SK-N-SH (cell line): ENCODE data around the gene PIGL. TPM values are rescaled to one million over a fixed set of nuclear protein-coding genes. Genes with fewer than 3 reads are reported as not detected.

Experiments
- CTCF ChIA-PET: fragments of 300-600, 350-600 bp; formaldehyde crosslinking; extraction: SDS; loops from one replicate; lab custom pipeline; 2021; lab: Yijun Ruan, JAX
- POLR2A ChIA-PET: fragments of 350-600 bp; sonication (Branson Sonifier 250); formaldehyde crosslinking; extraction: SDS; loops from one replicate; lab custom pipeline; 2020; ENCODE audit warnings: antibody characterized with exemption, inconsistent platforms; lab: Yijun Ruan, JAX
- DNase-seq: peaks from one replicate; pipeline ENCODE4 v3.0.0; 2012
- H2AFZ ChIP-seq: fragments of 200-600 bp; sonication (generic); 2 replicates; pipeline ENCODE4 v1.8.1; 2016; ENCODE audit warnings: antibody characterized with exemption, mild to moderate bottlenecking, low read depth
- H3F3A ChIP-seq: fragments of 200-600 bp; sonication (generic); replicated peaks from 2 replicates; pipeline ENCODE3; 2016; ENCODE audit warnings: antibody characterized with exemption, mild to moderate bottlenecking; ENCODE audit not compliant: insufficient read depth
- H3K27ac ChIP-seq, 2 experiments: fragments of 200-500 bp in 1 of 2; fragments of 200-600 bp in 1 of 2; sonication (Bioruptor generic) in 1 of 2; sonication (generic), shearing (Covaris generic) in 1 of 2; 2 replicates each; pipeline versions ENCODE4 v1.5.1 to v1.6.1; 2014 to 2016; ENCODE audit warnings: low read depth in 2 of 2, inconsistent platforms in 1 of 2, low read length in 1 of 2, mild to moderate bottlenecking in 1 of 2, mixed read lengths in 1 of 2
- H3K27me3 ChIP-seq: fragments of 200-600 bp; sonication (generic), shearing (Covaris generic); 2 replicates; pipeline ENCODE4 v1.6.1; 2016; ENCODE audit warnings: mixed run types; ENCODE audit not compliant: insufficient read depth
- H3K36me3 ChIP-seq, 2 experiments: fragments of 200-500 bp in 1 of 2; fragments of 200-600 bp in 1 of 2; sonication (Bioruptor generic) in 1 of 2; sonication (generic) in 1 of 2; replicated peaks in 1 of 2; 2 replicates each; pipeline versions ENCODE3 to v1.5.1; 2014 to 2016; ENCODE audit warnings: low read length in 1 of 2, mild to moderate bottlenecking in 1 of 2; ENCODE audit not compliant: insufficient read depth in 2 of 2, control insufficient read depth in 1 of 2
- H3K4me1 ChIP-seq, 2 experiments: fragments of 200-500 bp in 1 of 2; fragments of 200-600 bp in 1 of 2; sonication (Bioruptor generic) in 1 of 2; sonication (generic), shearing (Covaris generic) in 1 of 2; 2 replicates each; pipeline versions ENCODE4 v1.5.1 to v1.6.1; 2014 to 2016; ENCODE audit warnings: low read depth in 1 of 2, low read length in 1 of 2, mixed run types in 1 of 2; ENCODE audit not compliant: insufficient read depth in 2 of 2, control insufficient read depth in 1 of 2
- H3K4me2 ChIP-seq: fragments of 200-600 bp; sonication (generic), shearing (Covaris generic); 2 replicates; pipeline ENCODE4 v1.6.1; 2017; ENCODE audit warnings: mixed run types
- H3K4me3 ChIP-seq, 2 experiments: fragments of 200-500 bp in 1 of 2; fragments of 200-600 bp in 1 of 2; sonication (Bioruptor generic) in 1 of 2; sonication (generic), shearing (Covaris generic) in 1 of 2; 2 replicates each; pipeline versions ENCODE4 v1.5.1 to v1.8.1; 2014 to 2016; ENCODE audit warnings: low read depth in 2 of 2, inconsistent platforms in 1 of 2, low read length in 1 of 2, mild to moderate bottlenecking in 1 of 2, mixed read lengths in 1 of 2, moderate library complexity in 1 of 2
- H3K79me2 ChIP-seq: fragments of 200-600 bp; sonication (generic); 2 replicates; pipeline ENCODE4 v1.8.1; 2017; ENCODE audit warnings: mild to moderate bottlenecking; ENCODE audit not compliant: insufficient read depth
- H3K9ac ChIP-seq: fragments of 200-600 bp; sonication (generic); 2 replicates; pipeline ENCODE4 v1.6.1; 2017; ENCODE audit warnings: mixed run types
- H3K9me2 ChIP-seq: fragments of 200-600 bp; sonication (generic); 2 replicates; pipeline ENCODE4 v1.6.1; 2017; ENCODE audit warnings: mixed run types
- H3K9me3 ChIP-seq: fragments of 200-600 bp; sonication (generic); 2 replicates; pipeline ENCODE4 v1.6.1; 2017; ENCODE audit warnings: mixed run types, mild to moderate bottlenecking, moderate library complexity
- H4K20me1 ChIP-seq: fragments of 200-600 bp; sonication (generic); 2 replicates; pipeline ENCODE4 v1.6.1; 2017; ENCODE audit warnings: mild to moderate bottlenecking, mixed run types; ENCODE audit not compliant: insufficient read depth
- CHD2 ChIP-seq: fragments of 150-350 bp; IDR thresholded peaks from 2 replicates; pipeline ENCODE4 v1.6.1; 2018; ENCODE audit warnings: low read length; ENCODE audit not compliant: partially characterized antibody
- EZH2phosphoT487 ChIP-seq: fragments of 200-600 bp; sonication (generic); IDR thresholded peaks from 2 replicates; pipeline ENCODE4 v1.6.1; 2017; ENCODE audit warnings: low read depth, mixed run types, mild to moderate bottlenecking, antibody characterized with exemption, moderate library complexity, borderline replicate concordance
- FOXJ3 ChIP-seq: sonication (generic); formaldehyde crosslinking; IDR thresholded peaks from 2 replicates; pipeline ENCODE4 v1.5.1; 2020; ENCODE audit warnings: mild to moderate bottlenecking, missing genetic modification reagents
- MEF2A ChIP-seq: IDR thresholded peaks from 2 replicates; pipeline ENCODE4 v1.4.0; 2012; ENCODE audit warnings: low read depth, borderline replicate concordance
- NRF1 ChIP-seq: IDR thresholded peaks from 2 replicates; pipeline ENCODE4 v1.6.1; 2012; ENCODE audit warnings: low read depth, mild to moderate bottlenecking, low read length
- PBX3 ChIP-seq: IDR thresholded peaks from 2 replicates; pipeline ENCODE4; 2012
- POLR2AphosphoS5 ChIP-seq: IDR thresholded peaks from 2 replicates; pipeline ENCODE4 v1.6.1; 2012; ENCODE audit warnings: low read depth, low read length
- RAD21 ChIP-seq: IDR thresholded peaks from 2 replicates; pipeline ENCODE4 v1.6.1; 2012; ENCODE audit warnings: mild to moderate bottlenecking, low read length
- RFX5 ChIP-seq: IDR thresholded peaks from 2 replicates; pipeline ENCODE4 v1.6.1; 2012; ENCODE audit warnings: mild to moderate bottlenecking, improper control_type of control experiment, low read length
- RXRA ChIP-seq: IDR thresholded peaks from 2 replicates; pipeline ENCODE4 v1.4.0; 2012; ENCODE audit warnings: low read depth, mild to moderate bottlenecking, borderline replicate concordance
- SMC3 ChIP-seq: IDR thresholded peaks from 2 replicates; pipeline ENCODE4 v1.6.1; 2012; ENCODE audit warnings: low read depth, low read length, improper control_type of control experiment
- TCF12 ChIP-seq: IDR thresholded peaks from 2 replicates; pipeline ENCODE4 v1.4.0; 2012
- TEAD4 ChIP-seq: IDR thresholded peaks from 2 replicates; pipeline ENCODE4 v1.4.0; 2012; ENCODE audit warnings: mild to moderate bottlenecking, borderline replicate concordance; ENCODE audit not compliant: insufficient read depth
- USF2 ChIP-seq: fragments of 150-350 bp; IDR thresholded peaks from 2 replicates; pipeline ENCODE4 v1.6.1; 2017; ENCODE audit warnings: antibody characterized with exemption, low read length, low read depth, borderline replicate concordance
- ZBTB33 ChIP-seq: IDR thresholded peaks from 2 replicates; pipeline ENCODE4 v1.4.0; 2012; ENCODE audit warnings: low read depth, borderline replicate concordance
- WGBS: methylation state at CpG from one replicate; pipeline ENCODE4 v1.1.6; 2017; ENCODE audit warnings: low lambda C conversion rate; 5-methylcytosine and 5-hydroxymethylcytosine counted together
- polyA plus RNA-seq, 3 experiments: library from polyadenylated mRNA; depleted of rRNA; stranded (reverse); fragments of >200 nt; gene quantifications; 2 replicates each; pipeline ENCODE4 v1.2.3, GENCODE V29; 2012
- TF ChIP-seq, protein P1 (sequence below): IDR thresholded peaks from 2 replicates; pipeline ENCODE4 v1.4.0; 2012; ENCODE audit warnings: low read depth, borderline replicate concordance
- TF ChIP-seq, protein P2 (sequence below): fragments of 200-600 bp; sonication (generic); IDR thresholded peaks from 2 replicates; pipeline ENCODE4 v1.6.1; 2017; ENCODE audit warnings: antibody characterized with exemption, mild to moderate bottlenecking, moderate library complexity

The PIGL gene
- polyA plus RNA-seq, 1 of the 3 experiments (the other 2 are of a cell fraction), result 34.0 TPM

- Histone ChIP-seq H3K4me1 (no peaks in the 10 kb centered on the region), H4K20me1 (no peaks in the 10 kb centered on the region), H2AFZ (no peak overlapping the region), H3K79me2 (peaks cover 41% of the 10 kb centered on the region), H3K4me3 (no peak overlapping the region), H3K4me2 (no peak overlapping the region), H3K36me3 (peaks cover 0 to 12% of the 10 kb centered on the region in 2 experiments), H3K9me2 (no peaks in the 10 kb centered on the region), H3K27ac (no peak overlapping the region), H3F3A (peaks cover 20% of the 10 kb centered on the region), H3K27me3 (no peaks in the 10 kb centered on the region), H3K9me3 (no peaks in the 10 kb centered on the region), H3K9ac (no peak overlapping the region)
- POLR2A ChIA-PET, result no interaction called here
- 100% methylated on average over 1 of the region's 1 CpG for WGBS
- TF ChIP-seq TEAD4 (no peak), USF2 (no peak), NRF1 (no peak), ZBTB33 (no peak), RAD21 (no peak), FOXJ3 (CRISPR knock-in tag) (no peak), RXRA (no peak), CHD2 (no peak), SMC3 (no peak), POLR2AphosphoS5 (no peak), EZH2phosphoT487 (no peak), RFX5 (no peak), PBX3 (no peak), TCF12 (no peak), MEF2A (no peak)
- TF ChIP-seq, protein P1, sequence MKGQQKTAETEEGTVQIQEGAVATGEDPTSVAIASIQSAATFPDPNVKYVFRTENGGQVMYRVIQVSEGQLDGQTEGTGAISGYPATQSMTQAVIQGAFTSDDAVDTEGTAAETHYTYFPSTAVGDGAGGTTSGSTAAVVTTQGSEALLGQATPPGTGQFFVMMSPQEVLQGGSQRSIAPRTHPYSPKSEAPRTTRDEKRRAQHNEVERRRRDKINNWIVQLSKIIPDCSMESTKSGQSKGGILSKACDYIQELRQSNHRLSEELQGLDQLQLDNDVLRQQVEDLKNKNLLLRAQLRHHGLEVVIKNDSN, result no peak
- TF ChIP-seq, protein P2, sequence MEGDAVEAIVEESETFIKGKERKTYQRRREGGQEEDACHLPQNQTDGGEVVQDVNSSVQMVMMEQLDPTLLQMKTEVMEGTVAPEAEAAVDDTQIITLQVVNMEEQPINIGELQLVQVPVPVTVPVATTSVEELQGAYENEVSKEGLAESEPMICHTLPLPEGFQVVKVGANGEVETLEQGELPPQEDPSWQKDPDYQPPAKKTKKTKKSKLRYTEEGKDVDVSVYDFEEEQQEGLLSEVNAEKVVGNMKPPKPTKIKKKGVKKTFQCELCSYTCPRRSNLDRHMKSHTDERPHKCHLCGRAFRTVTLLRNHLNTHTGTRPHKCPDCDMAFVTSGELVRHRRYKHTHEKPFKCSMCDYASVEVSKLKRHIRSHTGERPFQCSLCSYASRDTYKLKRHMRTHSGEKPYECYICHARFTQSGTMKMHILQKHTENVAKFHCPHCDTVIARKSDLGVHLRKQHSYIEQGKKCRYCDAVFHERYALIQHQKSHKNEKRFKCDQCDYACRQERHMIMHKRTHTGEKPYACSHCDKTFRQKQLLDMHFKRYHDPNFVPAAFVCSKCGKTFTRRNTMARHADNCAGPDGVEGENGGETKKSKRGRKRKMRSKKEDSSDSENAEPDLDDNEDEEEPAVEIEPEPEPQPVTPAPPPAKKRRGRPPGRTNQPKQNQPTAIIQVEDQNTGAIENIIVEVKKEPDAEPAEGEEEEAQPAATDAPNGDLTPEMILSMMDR, result no peak
- CTCF ChIA-PET, result no interaction called here
- DNase-seq, result no peak
Observed at GRCh38 chr17:16232391-16232790, 15.4 kb downstream of the PIGL start.
